Neural cell (in vitro differentiated cells): ENCODE data around the gene TBC1D22B.

Experiments
- CTCF ChIP-seq: fragments of 450-650 bp; IDR thresholded peaks from 2 replicates; pipeline ENCODE4 v1.5.1; 2014; ENCODE audit warnings: antibody characterized with exemption, mild to moderate bottlenecking, moderate library complexity; ENCODE audit not compliant: poor library complexity, severe bottlenecking
- EP300 ChIP-seq: fragments of 450-650 bp; conservative IDR thresholded peaks from 2 replicates; pipeline ENCODE4 v1.6.1; 2014; ENCODE audit warnings: antibody characterized with exemption, mild to moderate bottlenecking, moderate library complexity; ENCODE audit not compliant: poor library complexity, severe bottlenecking
- EZH2 ChIP-seq: fragments of 200-600, 300-800 bp; shearing (Covaris generic), sonication (generic); IDR thresholded peaks from 2 replicates; pipeline ENCODE4 v1.6.1; 2014; ENCODE audit warnings: antibody characterized with exemption, low read length, borderline replicate concordance, mild to moderate bottlenecking; ENCODE audit not compliant: insufficient read depth, poor library complexity, severe bottlenecking
- POLR2AphosphoS5 ChIP-seq: IDR thresholded peaks from 2 replicates; pipeline ENCODE4 v1.6.1; 2012
- RAD21 ChIP-seq: fragments of 450-650 bp; conservative IDR thresholded peaks from 2 replicates; pipeline ENCODE4 v1.6.1; 2014; ENCODE audit warnings: antibody characterized with exemption, mild to moderate bottlenecking, moderate library complexity
- REST ChIP-seq: IDR thresholded peaks from 2 replicates; pipeline ENCODE4 v1.6.1; 2012; ENCODE audit warnings: borderline replicate concordance
- SMC3 ChIP-seq: fragments of 450-650 bp; conservative IDR thresholded peaks from 2 replicates; pipeline ENCODE4 v1.6.1; 2014; ENCODE audit warnings: antibody characterized with exemption, mild to moderate bottlenecking, moderate library complexity; ENCODE audit not compliant: poor library complexity
- TAF1 ChIP-seq: IDR thresholded peaks from 2 replicates; pipeline ENCODE4 v1.6.1; 2012; ENCODE audit warnings: low read depth

- TF ChIP-seq RAD21 (no peak), EP300 (no peak), CTCF (no peak), POLR2AphosphoS5 (no peak), TAF1 (no peak), EZH2 (no peak), REST (no peak), SMC3 (no peak)
Measured at GRCh38 chr6:37275350-37275749, 17.8 kb downstream of the TBC1D22B start.
